Measurements from ENCODE around the gene MTMR2. TPM values are rescaled to one million over a fixed set of nuclear protein-coding genes. Genes with fewer than 3 reads are reported as not detected.

MTMR2 gene
- total RNA-seq, 1 experiment from 2014 or later: 59.0 TPM

- no peak for DNase-seq
- no peak overlapping the region for H2AFZ ChIP-seq (ENCODE audit: low read length)
- no peak overlapping the region for H3K27ac ChIP-seq (ENCODE audit: insufficient read length, low read depth, low read length)
- Mint-ChIP-seq H3K36me3 (ENCODE audit: insufficient read depth in 1 of 3, low read depth in 3 of 3) (peaks cover 0 to 7% (median 7%) of the 10 kb centered on the region in 3 experiments; a peak in 4 of 7 replicates), H3K27ac (no peak overlapping the region), H3K9me3 (no peaks in the 10 kb centered on the region), H3K4me1 (no peaks in the 10 kb centered on the region), H3K4me3 (no peak overlapping the region), H3K27me3 (ENCODE audit: low read depth) (no peaks in the 10 kb centered on the region)
- TF ChIP-seq CTCF (conservative IDR thresholded peaks at IDR 0.05): no peak
- H3K4me2 ChIP-seq (ENCODE audit: insufficient read depth, insufficient read length, low read length): no peak overlapping the region
- H3K4me1 ChIP-seq (ENCODE audit: insufficient read depth, low read length): no peaks in the 10 kb centered on the region
- H3K23me2 ChIP-seq (ENCODE audit: insufficient read length, low read depth, low read length, poor library complexity, severe bottlenecking): no peaks in the 10 kb centered on the region
- H2BK15ac ChIP-seq (ENCODE audit: low read depth, low read length): no peak overlapping the region
- no peaks in the 10 kb centered on the region for H3K9me3 ChIP-seq (ENCODE audit: control insufficient read depth, low read depth, low read length)
- H3T11ph ChIP-seq (ENCODE audit: low read length): no peak overlapping the region
- H3K79me2 ChIP-seq (ENCODE audit: insufficient read depth, low read length): no peaks in the 10 kb centered on the region
- no peak overlapping the region for H4K8ac ChIP-seq (replicated peaks; ENCODE audit: insufficient read length, low read depth, low read length)
- peaks cover 2% of the 10 kb centered on the region for H3K79me1 ChIP-seq (ENCODE audit: insufficient read depth, low read depth, low read length, poor library complexity, severe bottlenecking)
- no peak overlapping the region for H3K18ac ChIP-seq (ENCODE audit: insufficient read length, low read depth, low read length)
- H3K9ac ChIP-seq (ENCODE audit: extremely low read depth, insufficient read length, low read length): no peak overlapping the region
- H4K5ac ChIP-seq (ENCODE audit: insufficient read length, low read depth, low read length): no peak overlapping the region
- H4K20me1 ChIP-seq (ENCODE audit: control insufficient read depth, insufficient read depth, insufficient read length): no peaks in the 10 kb centered on the region
- no peak overlapping the region for H2BK20ac ChIP-seq (ENCODE audit: low read depth, low read length, poor library complexity, severe bottlenecking)
- H3K14ac ChIP-seq (ENCODE audit: insufficient read depth, low read length): no peak overlapping the region
- no peak overlapping the region for H2BK5ac ChIP-seq (ENCODE audit: insufficient read length, low read length)
- H3K27me3 ChIP-seq (ENCODE audit: insufficient read depth, low read length): no peaks in the 10 kb centered on the region
- H2BK12ac ChIP-seq (ENCODE audit: insufficient read length, low read depth, low read length): no peak overlapping the region
- H2BK120ac ChIP-seq (ENCODE audit: low read depth, low read length, poor library complexity, severe bottlenecking): no peak overlapping the region
- no peak overlapping the region for H2AK5ac ChIP-seq (ENCODE audit: insufficient read length, low read length)
- no CpG with 5 or more reads among the region's 6 CpGs for WGBS (ENCODE audit: extremely low coverage, insufficient read length, low lambda C conversion rate)
- H4K91ac ChIP-seq (ENCODE audit: insufficient read length, low read depth, low read length): no peak overlapping the region
- no peak overlapping the region for H3K56ac ChIP-seq (ENCODE audit: insufficient read length, low read depth, low read length)
- no peak overlapping the region for H3K4ac ChIP-seq (ENCODE audit: low read depth, low read length)
- no peak overlapping the region for H3K23ac ChIP-seq (ENCODE audit: insufficient read length, low read depth, low read length)
Observed at GRCh38 chr11:95867105-95867504, 56.8 kb downstream of the MTMR2 start.

Data from H9 (cell line).